Germinal center (tissue), 1 donor: Measurements from ENCODE around the gene YJU2.
A peak's percentile ranks its signal among the peaks of the same experiment; 100 is the strongest.
"Not testable (repeated sequence)": the region's sequence is repeated elsewhere in the genome, so short reads cannot be mapped to it uniquely, and the experiment has no call there.

Experiments
- DNase-seq: peaks from one replicate; pipeline ENCODE4 v3.0.0; 2012; ENCODE audit warnings: mixed read lengths, low spot score

YJU2 gene

DNA sequence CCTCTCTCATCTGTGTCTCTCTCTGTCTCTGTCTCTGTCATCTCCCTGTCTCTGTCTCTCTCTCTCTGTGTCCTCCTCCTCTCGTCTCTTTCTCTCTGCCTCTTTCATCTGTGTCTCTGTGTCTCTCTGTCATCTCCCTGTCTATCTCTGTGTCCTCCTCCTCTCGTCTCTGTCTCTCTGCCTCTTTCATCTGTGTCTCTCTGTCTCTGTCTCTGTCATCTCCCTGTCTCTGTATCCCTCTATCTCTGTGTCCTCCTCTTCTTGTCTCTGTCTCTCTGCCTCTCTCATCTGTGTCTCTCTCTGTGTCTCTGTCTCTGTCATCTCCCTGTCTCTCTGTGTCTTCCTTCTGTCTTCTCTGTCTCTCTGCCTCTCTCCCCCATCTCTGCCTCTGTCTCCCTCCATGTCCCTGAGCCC lies 18.1 kb upstream of the YJU2 start:
- no peak for DNase-seq

DNA sequence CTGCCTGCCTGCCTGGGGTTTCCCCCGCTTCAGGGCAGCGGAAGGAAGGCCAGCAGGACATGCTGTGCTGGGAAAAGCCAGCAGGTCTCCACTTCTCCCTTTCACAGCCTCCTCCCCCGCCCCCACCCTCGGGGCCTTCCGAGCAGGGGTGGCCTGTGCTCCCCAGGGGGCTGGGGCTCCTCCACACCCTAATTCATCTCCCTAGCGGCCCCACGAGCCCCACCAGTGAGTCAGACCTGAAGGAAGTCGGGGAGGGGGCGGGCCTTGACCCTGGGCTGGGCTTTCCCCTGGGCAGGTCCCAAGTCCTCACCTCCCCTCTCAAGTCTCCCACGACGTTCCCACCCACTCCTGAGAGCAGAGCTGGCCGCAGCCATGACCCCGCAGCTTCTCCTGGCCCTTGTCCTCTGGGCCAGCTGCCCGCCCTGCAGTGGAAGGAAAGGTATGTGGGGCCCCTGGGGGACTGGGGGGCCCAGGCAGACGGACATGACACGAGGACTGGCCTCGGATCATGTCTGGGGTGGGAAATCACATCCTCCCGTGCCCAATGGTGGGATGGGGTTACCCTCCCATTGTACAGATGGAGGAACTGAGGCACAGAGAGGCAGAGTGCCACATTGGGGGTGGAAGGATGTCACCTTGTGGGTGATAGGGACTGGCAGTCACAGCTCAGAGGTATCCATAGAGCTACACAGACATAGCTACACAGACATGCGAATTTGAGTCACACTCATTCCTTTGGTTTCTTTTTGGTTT lies 17.5 kb upstream of the YJU2 start, which contains the start of gene EBI3:
Gene EBI3, plus strand, starts transcription at position 345 of the 753 bp plus-strand sequence. Its CDS starts 28 bp downstream, at position 373.
- peak; percentile 47 for DNase-seq

DNA sequence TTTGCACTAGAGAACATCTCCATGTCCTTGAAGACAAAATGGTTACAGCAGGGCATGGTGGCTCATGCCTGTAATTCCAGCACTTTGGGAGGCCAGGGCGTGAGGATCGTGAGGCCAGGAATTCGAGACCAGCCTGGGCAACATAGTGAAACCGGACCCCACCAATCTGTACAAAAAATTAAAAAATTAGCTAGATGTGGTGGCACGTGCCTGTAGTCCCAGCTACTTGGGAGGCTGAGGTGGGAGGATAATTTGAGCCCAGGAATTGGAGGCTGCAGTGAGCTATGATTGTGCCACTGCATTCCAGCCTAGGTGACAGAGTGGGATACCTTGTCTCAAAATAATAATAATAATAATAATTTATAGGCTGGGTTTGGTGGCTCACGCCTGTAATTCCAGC lies 16.6 kb upstream of the YJU2 start:
- not testable (repeated sequence) for DNase-seq

DNA sequence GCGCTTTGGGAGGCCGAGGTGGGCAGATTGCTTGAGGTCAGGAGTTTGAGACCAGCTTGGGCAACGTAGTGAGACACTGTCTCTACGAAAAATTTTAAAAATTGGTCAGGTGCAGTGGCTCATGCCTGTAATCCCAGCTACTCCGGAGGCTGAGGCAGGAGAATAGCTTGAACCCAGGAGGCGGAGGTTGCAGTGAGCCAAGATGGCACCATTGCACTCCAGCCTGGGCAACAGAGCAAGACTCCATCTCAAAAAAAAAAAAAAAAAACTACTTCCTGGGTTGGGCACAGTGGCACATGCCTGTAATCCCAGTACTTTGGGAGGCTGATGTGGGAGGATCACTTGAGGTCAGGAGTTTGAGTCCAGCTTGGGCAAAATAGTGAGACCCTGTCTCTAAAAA lies 15.4 kb upstream of the YJU2 start:
- DNase-seq = not testable (repeated sequence)

GRCh38 chr19:4232139-4232538 lies 14.7 kb upstream of the YJU2 start:
- DNase-seq = not testable (repeated sequence)

DNA sequence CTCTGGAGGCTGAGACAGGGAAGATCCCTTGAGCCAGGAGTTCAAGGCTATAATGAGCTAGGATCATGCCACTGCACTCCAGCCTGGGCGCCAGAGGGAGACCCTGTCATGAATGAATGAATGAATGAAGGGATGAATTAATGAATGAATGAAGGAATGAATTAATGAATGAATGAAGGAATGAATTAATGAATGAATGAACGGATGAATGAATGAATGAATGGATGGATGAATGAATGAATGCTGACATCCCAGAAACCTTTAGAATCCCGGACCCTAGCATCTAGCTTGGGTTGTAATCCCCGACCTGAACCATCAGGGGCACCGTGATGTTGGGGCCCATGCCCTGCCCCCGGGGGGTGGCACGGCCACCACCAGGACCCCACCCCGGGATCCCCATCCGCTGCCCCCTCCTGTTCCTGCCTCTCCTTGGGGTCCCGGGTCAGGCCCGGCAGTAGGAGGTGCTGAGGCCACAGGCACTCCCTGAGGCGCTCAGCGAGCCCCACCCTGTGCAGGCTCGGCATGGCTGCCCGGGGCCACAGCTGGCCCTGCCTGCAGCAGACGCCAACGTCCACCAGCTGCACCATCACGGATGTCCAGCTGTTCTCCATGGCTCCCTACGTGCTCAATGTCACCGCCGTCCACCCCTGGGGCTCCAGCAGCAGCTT lies 14.1 kb upstream of the YJU2 start:
- DNase-seq = no peak

DNA sequence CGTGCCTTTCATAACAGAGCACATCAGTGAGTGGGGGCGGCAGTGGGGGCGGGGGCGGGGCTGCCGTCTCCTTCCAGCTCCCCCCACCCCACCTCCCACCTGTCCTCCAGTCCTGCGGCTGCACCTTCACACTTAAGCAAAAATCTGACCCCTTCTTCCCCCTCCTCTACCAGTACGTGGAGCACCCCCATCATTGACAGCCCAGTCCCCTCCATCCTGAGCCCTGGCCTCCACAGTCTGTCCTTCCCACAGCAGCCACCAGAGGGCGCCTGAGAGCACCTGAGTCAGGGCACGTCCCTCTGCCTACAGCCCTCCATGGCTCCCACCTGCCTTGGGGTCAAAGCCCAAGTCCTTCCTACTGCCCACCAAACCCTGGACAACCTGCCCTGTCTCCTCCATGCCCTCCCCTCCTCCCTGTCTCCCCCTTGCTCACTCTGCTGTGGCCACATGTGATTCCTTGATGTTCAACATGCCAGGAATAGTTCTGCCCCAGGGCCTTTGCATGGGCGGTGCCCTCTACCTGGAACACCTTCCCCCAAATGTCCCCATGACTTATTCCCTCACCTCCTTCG lies 13.5 kb upstream of the YJU2 start:
- DNase-seq = peak; percentile 51

DNA sequence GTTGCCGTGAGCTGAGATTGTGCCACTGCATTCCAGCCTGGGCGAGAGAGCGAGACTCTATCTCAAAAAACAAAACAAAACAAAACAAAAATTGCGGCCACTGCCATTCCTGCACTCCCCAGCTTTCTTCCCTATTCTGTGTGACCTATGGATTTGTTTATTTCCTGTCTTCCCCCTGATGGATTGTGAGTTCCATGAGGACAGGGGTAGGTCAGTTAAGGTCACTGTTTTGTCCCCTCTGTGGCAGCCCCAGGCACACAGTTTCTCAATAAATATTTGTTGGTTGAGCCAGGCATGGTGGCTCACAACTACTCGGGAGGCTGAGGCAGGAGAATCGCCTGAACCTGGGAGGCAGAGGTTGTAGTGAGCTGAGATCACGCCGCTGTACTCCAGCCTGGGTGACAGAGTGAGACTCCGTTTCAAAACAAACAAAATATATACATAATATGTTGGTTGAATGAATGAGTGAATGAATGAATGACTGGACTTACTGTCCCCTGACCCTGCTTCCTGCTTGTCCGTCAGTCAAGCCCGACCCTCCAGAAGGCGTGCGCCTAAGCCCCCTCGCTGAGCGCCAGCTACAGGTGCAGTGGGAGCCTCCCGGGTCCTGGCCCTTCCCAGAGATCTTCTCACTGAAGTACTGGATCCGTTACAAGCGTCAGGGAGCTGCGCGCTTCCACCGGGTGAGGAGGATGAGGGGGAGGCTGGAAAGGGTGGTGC lies 12.6 kb upstream of the YJU2 start:
- no peak for DNase-seq

DNA sequence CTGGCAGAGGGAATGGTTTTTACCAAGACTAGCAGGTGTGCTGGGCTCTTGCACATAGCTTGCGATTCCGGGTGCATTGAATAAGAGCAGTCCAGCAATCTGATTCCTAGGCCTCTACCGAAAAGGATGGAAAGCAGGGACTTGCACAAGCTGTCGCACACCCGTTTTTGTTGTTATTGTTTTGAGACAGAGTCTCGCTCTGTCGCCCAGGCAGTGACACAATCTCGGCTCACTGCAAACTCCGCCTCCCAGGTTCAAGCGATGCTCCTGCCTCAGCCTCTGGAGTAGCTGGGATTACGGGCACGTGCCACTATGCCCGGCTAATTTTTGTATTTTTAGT lies 12.0 kb upstream of the YJU2 start:
- DNase-seq = no peak

GRCh38 chr19:4237510-4237909 lies 9.4 kb upstream of the YJU2 start:
- DNase-seq = not testable (repeated sequence)

GRCh38 chr19:4238831-4239230 lies 8.0 kb upstream of the YJU2 start:
- no peak for DNase-seq

DNA sequence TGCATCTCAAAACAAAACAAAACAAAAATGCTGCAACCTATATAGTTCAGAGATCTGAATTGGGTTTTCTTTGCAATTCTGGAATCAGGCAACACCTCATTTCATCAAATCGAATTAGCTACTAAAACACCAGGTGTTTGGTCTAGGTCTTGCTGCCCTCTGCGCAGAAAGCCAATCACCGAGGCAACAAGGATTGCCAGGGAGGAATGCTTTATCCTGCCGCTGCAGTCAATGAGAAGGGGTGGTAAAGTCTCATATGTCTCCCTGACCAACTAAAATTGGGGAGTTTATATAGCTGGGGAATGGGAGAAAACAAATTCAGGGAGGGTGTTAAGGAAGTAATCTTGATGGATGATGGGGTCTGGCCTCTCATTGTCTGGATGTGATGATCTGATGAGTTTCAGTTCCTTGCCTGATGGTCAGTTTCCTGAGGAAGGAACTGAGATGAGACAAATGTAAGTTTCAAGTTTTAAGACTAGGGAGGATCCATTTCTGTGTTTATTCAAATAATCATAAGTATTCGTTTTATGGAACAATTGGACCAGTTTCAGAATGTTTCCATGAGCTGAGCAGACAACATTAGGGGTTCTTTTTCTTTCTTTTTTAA lies 5.0 kb upstream of the YJU2 start:
- DNase-seq = no peak

GRCh38 chr19:4245938-4246337 lies 942 bp upstream of the YJU2 start:
- DNase-seq = not testable (repeated sequence)

DNA sequence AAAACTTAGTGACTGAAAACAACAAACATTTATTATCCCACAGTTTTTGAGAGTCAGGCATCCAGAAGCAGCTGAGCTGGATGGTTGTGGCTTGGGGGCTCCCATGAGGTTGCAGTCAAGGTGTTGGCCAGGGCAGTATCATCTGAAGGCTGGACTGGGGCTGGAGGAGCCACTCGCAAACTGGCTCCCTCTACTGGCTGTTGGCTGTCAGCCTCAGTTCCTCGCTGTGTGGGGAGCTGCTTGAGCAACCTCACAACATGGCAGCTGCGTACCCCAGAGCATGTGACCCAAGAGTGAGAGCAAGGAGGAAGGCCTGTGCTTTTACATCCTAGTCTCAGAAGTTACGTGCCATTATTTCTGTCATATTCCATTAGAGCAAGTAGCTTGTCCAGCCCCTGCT lies 9.7 kb downstream of the YJU2 start:
- DNase-seq = no peak

GRCh38 chr19:4257025-4257424 lies 10.1 kb downstream of the YJU2 start:
- DNase-seq = no peak

DNA sequence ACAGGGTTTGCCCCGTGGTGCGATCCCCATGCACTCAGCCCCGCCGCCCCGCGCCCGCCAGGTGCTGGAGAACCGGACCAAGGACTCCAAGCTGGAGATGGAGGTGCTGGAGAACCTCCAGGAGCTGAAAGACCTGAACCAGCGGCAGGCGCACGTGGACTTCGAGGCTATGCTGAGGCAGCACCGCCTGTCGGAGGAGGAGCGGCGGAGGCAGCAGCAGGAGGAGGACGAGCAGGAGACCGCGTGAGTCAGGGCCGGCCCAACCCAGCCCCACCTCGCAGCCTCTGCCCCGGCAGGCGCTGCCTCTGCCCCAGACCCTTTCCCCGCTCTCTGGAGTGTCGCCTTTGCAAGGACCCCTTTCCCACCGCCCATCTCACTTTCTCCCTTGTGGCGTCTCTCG lies 11.3 kb downstream of the YJU2 start:
- no peak for DNase-seq

DNA sequence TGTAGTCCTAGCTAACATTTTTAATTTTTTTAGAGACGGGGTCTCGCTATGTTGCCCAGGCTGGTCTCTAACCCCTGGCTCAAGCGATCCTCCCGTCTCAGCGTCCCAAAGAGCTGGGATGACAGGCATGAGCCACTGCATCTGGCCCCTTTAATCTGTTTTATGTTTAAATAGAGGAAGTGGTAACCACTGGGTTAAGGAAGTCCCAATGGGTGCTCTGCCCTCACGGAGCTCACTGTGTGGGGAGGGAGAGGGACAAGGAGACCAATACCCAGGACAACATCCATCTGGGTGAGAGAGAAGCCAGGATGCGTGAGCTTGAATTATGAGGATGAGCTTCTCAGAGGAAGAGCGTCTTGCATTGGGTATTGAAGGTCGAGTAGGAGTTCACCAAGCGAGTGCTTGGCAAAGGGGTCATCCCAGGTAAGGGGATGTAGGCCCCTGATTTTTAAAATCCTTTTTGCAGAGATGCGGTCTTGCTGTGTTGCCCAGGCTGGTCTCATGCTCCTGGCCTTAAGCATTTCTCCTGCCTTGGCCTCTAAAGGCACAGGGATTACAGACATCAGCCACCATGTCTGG lies 13.8 kb downstream of the YJU2 start:
- DNase-seq = no peak

- DNase-seq = no peak
Measured at GRCh38 chr19:4264812-4265211, 17.9 kb downstream of the YJU2 start.

DNA sequence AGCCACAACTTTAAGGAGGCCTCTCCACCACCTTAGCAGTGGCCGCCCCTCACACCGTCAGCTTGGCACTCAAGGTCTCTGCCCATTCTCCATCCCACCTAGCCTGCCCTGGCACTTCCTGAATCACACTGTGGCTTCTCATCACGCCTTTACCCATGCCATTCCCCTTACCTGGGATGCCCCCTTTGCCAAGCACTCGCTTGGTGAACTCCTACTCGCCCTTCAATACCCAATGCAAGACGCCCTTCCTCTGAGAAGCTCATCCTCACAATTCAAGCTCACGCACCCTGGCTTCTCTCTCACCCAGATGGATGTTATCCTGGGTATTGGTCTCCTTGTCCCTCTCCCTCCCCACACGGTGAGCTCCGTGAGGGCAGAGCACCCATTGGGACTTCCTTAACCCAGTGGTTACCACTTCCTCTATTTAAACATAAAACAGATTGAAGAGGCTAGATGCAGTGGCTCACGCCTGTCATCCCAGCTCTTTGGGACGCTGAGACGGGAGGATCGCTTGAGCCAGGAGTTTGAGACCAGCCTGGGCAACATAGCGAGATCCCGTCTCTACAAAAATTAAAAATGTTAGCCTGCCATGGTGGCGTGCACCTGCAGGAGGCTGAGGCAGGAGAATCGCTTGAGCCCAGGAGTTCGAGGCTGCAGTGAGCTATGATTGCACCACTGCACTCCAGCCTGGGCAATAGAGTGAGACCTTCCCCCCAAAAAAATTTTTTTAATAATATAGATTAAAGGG lies 19.5 kb downstream of the YJU2 start:
- DNase-seq = no peak

- peak; percentile 75 for DNase-seq
Measured at GRCh38 chr19:4267101-4267900, 20.4 kb downstream of the YJU2 start.
